GM12873 (cell line): ENCODE results near the gene KLC1.

Experiments
- TF ChIP-seq, protein P1 (sequence below): IDR thresholded peaks from 2 replicates; pipeline ENCODE4 v1.5.1; 2012; ENCODE audit warnings: low read depth, mild to moderate bottlenecking, moderate library complexity, low read length, control low read depth; ENCODE audit not compliant: insufficient read depth; ENCODE audit errors: missing control alignments

The KLC1 gene

DNA sequence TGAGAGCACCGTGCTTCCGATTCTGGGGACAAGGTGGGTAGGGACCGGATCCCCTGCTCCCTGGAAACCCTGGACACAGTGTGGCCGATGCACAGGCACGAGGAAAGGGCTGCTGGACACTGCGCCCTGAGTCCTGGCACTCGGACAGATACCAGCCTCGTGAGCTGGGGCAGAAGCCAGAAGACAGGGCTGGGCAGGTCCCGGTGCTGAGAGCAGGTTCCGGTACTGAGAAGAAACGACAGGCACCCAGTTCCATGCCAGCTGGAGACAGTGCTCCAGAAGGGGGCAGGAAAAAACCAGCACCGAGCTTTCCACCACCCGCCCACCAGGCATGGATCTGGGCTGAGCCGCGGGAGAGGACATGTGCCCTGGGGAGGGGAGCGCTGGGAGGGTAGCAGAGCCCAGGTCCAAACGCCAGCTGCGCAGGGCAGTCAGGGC lies 79.8 kb downstream of the KLC1 start:
- TF ChIP-seq, protein P1, sequence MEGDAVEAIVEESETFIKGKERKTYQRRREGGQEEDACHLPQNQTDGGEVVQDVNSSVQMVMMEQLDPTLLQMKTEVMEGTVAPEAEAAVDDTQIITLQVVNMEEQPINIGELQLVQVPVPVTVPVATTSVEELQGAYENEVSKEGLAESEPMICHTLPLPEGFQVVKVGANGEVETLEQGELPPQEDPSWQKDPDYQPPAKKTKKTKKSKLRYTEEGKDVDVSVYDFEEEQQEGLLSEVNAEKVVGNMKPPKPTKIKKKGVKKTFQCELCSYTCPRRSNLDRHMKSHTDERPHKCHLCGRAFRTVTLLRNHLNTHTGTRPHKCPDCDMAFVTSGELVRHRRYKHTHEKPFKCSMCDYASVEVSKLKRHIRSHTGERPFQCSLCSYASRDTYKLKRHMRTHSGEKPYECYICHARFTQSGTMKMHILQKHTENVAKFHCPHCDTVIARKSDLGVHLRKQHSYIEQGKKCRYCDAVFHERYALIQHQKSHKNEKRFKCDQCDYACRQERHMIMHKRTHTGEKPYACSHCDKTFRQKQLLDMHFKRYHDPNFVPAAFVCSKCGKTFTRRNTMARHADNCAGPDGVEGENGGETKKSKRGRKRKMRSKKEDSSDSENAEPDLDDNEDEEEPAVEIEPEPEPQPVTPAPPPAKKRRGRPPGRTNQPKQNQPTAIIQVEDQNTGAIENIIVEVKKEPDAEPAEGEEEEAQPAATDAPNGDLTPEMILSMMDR, result no peak

DNA sequence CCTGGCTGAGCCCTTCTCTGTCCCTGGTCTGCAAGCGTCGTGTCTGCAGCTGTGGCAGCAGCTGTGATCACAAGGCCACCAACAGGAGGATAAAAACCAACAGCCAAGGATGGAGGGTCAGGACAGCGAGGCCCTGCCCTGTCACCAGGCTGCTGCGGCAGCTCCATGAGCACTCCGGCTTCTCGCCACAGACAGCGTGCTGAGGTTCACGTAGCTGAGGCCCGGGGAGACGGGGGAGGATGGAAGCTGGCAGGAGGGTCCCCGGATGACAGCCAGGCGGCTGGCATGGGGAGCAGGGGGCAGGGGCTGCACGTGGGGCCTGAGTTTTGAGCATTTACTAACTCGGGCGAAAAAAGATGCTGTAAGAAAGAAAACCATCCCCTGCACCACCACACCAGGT lies 80.8 kb downstream of the KLC1 start:
- TF ChIP-seq, protein P1, result no peak

DNA sequence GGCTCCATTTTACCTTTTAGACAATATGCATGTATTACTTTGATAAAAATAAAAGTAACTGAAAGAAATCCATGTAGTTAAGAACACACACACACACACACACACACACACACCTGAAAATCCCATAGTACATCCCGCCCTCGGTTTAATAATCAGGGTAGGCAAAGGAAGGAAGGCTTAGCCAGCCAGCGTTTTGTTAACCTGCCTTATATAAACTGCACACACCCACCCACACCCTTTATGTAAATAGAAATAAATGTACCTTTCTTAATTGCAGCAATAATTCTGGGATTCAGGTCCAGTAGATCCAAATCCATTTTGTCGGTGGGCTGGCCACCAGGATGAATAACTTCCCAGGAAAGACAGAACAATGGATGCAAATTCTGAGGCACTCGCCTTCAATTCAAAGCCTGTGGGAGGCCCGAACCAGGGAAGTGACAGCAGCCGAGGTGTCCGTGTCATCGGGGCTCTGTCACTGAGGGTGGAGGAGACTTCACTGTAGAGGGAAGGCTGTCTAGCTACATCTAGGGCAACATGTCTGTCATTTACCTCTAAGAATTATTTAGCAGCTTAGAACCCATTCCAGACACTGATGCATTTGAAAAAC lies 81.9 kb downstream of the KLC1 start:
- TF ChIP-seq, protein P1, result no peak

DNA sequence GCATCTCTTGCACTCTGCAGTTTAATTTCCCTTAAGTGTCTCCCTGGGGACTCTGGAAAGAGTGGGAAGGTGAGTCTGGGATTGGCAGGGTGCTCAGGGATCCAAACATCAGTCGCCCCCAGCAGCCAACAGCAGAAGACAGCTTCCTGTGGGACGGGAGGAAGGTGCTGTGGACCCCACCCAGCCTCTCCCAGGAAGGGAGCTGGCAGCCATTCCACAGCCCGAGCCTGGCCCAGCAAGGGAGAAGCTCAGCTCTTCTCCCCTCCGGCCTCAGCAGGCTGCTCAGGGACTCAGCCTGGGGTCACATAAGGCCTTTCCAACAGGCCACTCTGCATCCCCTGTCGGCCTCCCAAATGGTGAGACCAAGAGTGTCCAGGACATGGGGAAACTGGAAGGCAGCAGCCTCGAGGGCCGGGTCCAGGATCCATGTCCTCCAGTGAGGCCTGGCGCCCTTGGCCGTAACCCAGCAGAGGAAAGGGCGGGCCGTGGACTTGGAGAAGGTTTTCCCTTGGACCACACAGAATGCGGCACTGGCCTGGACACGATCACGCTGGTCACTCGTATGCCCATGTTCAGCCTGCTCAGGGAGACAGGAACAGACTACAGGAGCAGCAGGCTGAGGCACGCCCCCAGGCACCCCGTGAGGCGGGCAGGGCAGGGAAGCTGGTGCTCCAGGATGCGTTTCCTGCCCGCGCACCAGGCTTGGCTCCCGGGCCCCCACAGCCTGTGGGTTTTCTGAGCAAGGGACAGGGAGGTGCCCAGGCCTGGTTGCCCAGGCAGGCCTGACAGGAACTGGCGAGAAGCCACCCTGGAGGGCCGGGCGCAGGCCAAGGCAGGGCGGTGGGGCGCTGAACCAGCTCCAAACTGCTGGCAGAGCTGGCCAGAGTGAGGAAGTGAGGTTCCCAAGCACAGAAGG lies 82.8 kb downstream of the KLC1 start:
- TF ChIP-seq, protein P1, result no peak

DNA sequence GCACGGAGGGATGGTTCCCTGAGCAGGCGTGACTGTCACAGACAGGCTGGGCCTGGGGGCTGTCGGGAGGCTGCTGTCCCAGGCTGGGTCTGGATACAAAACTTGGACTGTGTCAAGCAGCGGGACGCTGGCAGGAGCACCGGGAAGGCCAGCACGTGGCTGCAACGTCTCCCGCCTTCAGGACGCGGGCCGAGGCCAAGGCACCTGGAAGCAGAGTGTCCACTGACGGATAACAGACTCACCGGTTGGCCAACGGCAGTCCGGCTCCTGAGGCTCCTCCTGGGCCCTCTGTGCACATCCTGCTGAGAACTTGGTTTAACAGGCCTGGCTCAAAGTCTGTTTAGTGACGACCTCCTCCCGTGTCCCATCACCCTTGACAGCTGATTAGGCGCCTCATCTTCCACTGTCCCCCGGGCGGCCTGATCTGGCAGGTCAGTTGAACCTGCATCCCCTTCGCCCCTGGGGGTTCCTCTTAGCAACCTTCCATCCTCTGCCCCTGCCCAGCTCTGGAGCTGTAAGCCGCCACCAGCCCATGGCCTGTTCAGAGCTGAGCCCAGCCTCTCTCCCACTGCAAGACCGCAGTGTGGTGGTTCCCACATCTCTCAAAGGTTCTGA lies 83.7 kb downstream of the KLC1 start:
- TF ChIP-seq, protein P1, result no peak

DNA sequence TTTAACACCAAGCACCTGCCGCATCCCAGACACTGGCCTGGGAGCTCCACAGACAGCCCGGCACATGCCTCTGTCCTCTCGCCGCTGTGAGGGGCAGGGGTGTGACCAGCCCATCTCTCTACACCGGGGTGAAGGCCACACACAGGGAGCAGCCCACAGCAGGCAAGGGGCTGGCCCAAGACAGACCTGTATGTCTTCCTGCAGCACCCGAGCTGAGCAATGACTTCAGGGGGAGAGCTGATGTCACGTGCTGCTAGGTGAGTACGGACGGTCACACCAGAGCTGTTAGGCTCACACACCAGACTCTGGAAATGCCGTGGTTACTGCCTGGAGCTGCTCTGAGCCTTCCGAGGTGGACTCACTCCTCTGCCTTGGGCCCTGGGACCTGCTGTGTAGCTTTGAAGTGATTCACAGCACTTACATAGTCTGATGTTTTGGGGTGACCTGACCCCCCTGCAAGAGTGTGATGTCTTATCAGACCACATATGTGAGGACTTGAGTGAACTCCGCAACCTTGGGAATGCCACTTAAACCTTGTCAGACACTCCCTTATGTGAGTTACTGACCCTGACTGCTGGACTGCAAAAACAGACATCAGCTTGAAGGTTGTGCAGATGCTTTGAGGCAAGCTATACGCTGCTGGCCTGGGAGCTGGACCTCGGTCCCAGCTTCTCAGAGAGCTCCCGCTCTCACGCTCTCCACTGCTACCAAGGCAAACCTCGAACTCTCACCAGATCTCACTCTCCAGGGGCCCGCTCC lies 84.5 kb downstream of the KLC1 start:
- TF ChIP-seq, protein P1, result no peak
